ENCODE measurements around the gene GFER. TPM values are rescaled to one million over a fixed set of nuclear protein-coding genes. Genes with fewer than 3 reads are reported as not detected.
"Not testable (repeated sequence)": the region's sequence is repeated elsewhere in the genome, so short reads cannot be mapped to it uniquely, and the experiment has no call there.

Gene GFER
- total RNA-seq, 2 donors from 2014 or later = 13.2 to 35.9 TPM

DNA sequence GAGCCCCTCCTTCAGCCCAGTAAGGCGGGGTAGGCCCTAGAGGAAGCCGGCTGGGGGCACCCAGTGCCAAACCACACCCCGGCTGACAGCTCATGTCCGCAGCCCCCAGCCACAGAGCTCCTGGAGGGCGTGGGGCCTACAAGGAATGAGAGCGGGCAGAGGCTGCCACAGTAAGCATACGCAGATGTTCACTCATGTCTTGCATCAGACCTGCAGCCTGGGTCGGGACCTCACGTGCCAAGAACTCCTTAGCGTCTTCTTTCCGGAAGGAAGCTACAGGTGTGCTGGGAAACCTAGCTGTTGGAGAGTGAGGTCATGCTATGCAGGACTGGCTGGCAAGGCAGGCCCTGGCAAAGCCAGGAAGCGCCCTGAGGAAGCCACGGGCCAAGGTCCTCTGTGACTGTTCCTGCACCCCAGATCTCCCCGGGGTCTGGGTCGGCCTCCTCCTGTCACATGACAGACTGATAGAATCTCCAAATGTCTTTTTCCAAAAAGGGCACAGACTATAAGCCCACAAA is 24.1 kb downstream of the GFER start:
- Histone ChIP-seq H3K9me3 (no peaks in the 10 kb centered on the region), H3K4me3 (no peak overlapping the region), H3K27me3 (no peaks in the 10 kb centered on the region), H3K36me3 (replicated peaks in 1 of 2; ENCODE audit: insufficient read depth in 1 of 2, low read depth in 2 of 2) (no peaks in the 10 kb centered on the region), H3K4me1 (peaks cover 66% of the 10 kb centered on the region), H3K27ac (peak overlapping the region; percentile 66 to 96 (median 90))
- intact Hi-C loops (cut with DNase I) = no loop called here
- peak; percentile 66 to 86 (median 79) for DNase-seq
- ATAC-seq = peak; percentile 38
- WGBS, 2 donors = 14 to 23% methylated on average over 6 to 15 of the region's 15 CpGs
- TF ChIP-seq POLR2A (IDR thresholded peaks at IDR 0.05) = peak; percentile 39 to 64 (median 44)
- TF ChIP-seq, protein P1, sequence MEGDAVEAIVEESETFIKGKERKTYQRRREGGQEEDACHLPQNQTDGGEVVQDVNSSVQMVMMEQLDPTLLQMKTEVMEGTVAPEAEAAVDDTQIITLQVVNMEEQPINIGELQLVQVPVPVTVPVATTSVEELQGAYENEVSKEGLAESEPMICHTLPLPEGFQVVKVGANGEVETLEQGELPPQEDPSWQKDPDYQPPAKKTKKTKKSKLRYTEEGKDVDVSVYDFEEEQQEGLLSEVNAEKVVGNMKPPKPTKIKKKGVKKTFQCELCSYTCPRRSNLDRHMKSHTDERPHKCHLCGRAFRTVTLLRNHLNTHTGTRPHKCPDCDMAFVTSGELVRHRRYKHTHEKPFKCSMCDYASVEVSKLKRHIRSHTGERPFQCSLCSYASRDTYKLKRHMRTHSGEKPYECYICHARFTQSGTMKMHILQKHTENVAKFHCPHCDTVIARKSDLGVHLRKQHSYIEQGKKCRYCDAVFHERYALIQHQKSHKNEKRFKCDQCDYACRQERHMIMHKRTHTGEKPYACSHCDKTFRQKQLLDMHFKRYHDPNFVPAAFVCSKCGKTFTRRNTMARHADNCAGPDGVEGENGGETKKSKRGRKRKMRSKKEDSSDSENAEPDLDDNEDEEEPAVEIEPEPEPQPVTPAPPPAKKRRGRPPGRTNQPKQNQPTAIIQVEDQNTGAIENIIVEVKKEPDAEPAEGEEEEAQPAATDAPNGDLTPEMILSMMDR (IDR thresholded peaks at IDR 0.05) = no peak

DNA sequence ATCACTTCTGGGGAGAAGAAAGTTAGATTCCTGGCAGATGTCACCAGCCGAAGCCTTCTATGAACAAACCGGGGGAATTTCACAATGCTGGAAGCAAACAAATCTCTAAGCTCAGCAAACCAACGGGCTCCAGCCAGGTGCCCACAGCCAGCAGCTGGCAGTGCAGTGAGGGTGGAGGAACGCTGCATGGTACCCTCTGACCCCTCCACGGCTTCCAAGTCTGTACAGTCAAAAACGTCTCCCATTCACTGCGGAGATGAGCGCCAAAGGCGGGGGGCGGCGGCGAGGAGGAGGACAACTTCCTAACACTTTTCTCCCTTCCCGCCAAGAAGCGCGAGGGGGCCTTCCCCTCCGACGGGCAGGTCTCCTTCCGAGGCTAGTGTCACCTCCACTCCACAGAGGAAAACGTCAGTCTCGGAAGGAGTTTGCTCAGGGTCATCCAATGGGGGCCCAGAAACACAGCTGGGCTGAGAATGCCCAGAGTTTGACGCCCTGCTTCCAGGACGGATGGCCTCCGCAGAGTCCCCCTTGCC is 24.7 kb downstream of the GFER start:
- no peaks in the 10 kb centered on the region for H3K27me3 ChIP-seq
- no peaks in the 10 kb centered on the region for H3K9me3 ChIP-seq
- peak overlapping the region; percentile 76 to 95 for H3K4me3 ChIP-seq
- DNase-seq (peak in 3 of 4 donors; percentile 52 to 66 (median 61)), ATAC-seq (peak; percentile 23)
- TF ChIP-seq, protein P1 (IDR thresholded peaks at IDR 0.05) = no peak
- TF ChIP-seq POLR2A (IDR thresholded peaks at IDR 0.05) = peak; percentile 14 to 63 (median 51)
- H3K4me1 ChIP-seq = peaks cover 60% of the 10 kb centered on the region
- WGBS, 2 donors = 3% methylated on average over 12 to 23 of the region's 23 CpGs
- intact Hi-C loops (cut with DNase I) = no loop called here
- no peaks in the 10 kb centered on the region for H3K36me3 ChIP-seq (replicated peaks in 1 of 2; ENCODE audit: insufficient read depth in 1 of 2, low read depth in 2 of 2)
- peak overlapping the region; percentile 89 to 96 (median 92) for H3K27ac ChIP-seq

DNA sequence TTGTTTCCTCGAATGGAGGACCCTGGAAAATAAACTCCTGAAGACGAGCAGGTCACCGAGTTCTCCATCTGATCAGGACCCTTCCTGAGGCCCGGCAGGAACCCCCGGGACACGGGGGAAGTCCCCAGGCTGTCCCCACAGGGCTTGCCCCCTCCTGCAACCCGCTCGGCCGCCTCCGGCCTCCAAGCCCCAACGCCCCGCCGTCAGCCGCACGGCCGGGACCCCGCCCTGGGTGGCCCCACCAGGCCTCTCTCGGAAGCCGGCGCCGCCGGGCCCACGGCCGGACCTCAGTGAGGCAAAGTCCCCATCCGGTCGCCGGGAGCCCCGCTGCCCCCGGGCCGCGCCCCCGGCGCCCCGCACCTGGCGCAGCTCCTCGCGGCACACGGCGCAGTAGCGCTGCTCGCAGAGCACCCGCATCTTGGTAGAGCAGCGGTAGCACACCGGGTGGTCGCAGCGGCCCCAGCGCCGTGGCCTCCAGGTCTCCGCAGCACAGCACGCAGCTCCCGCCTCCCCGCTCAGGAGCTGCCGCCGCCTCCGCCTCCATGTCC is 25.2 kb downstream of the GFER start:
- ATAC-seq = peak; percentile 15
- intact Hi-C loops (cut with DNase I) = no loop called here

DNA sequence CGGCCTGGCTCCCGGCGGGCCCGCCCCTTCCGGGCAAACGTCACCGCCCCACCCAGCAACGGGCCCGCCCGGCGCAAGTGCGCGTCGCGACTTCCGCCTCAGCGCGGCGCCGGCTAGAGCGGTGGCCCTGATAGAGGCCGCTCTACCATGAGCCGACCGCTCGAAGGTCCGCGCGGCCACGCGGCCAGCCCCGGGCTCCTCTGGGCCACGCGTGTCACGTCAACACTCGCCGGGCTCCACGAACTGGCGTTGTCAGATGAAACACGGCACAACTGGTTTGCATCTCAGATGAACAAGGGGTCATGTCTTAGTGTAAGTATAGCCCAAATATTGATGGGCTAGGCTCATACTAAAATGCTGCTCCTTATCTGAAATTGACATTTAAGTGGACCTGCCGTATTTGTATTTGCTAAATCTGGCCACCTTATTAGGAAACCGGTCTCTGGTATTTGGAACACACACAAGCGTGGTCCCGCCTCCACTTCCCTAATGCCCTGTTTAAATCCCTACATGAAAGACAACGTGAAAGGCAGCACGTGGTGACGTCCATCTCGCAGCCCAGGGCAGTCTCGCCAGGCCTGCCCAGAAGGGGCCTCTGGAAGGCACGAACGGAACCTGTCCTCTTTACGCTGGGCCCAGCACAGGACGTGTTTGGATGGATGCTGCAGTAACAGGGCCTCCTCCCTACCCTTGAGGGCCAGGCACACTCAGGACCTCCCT is 26.0 kb downstream of the GFER start, which contains the start of gene ZNF598:
ZNF598 (minus strand) TSS at position 31 of the 720 bp plus-strand sequence.
- H3K27ac ChIP-seq = peak within 1 kb of the TSS; percentile 89 to 96 (median 92)
- peak; percentile 82 to 86 (median 84) for DNase-seq
- WGBS, 2 donors = 2 to 4% methylated on average over 13 to 45 of the region's 52 CpGs
- no peaks in the 10 kb centered on the region for H3K36me3 ChIP-seq (replicated peaks in 1 of 2; ENCODE audit: insufficient read depth in 1 of 2, low read depth in 2 of 2)
- intact Hi-C loops (cut with DNase I) = no loop called here
- peak; percentile 89 for ATAC-seq
- peak; percentile 84 to 92 (median 91) for TF ChIP-seq POLR2A (IDR thresholded peaks at IDR 0.05)
- TF ChIP-seq, protein P1 (IDR thresholded peaks at IDR 0.05) = peak in 1 of 7 experiments; percentile 11
- no peaks in the 10 kb centered on the region for H3K27me3 ChIP-seq
- H3K9me3 ChIP-seq = no peaks in the 10 kb centered on the region
- peaks cover 47% of the 10 kb centered on the region for H3K4me1 ChIP-seq
- peak within 1 kb of the TSS; percentile 76 to 95 for H3K4me3 ChIP-seq

More for the DNA sequence above, 25.2 kb downstream of the GFER start:
- Histone ChIP-seq H3K9me3 (no peaks in the 10 kb centered on the region), H3K27ac (peak overlapping the region; percentile 89 to 96 (median 92)), H3K4me1 (peaks cover 54% of the 10 kb centered on the region), H3K4me3 (peak overlapping the region; percentile 76 to 95), H3K27me3 (no peaks in the 10 kb centered on the region), H3K36me3 (replicated peaks in 1 of 2; ENCODE audit: insufficient read depth in 1 of 2, low read depth in 2 of 2) (no peaks in the 10 kb centered on the region)
- TF ChIP-seq, protein P1 (IDR thresholded peaks at IDR 0.05) = no peak
- TF ChIP-seq POLR2A (IDR thresholded peaks at IDR 0.05) = no peak
- peak in 1 of 4 donors; percentile 22 for DNase-seq
- WGBS, 2 donors = 0% methylated on average over 5 to 48 of the region's 55 CpGs

DNA sequence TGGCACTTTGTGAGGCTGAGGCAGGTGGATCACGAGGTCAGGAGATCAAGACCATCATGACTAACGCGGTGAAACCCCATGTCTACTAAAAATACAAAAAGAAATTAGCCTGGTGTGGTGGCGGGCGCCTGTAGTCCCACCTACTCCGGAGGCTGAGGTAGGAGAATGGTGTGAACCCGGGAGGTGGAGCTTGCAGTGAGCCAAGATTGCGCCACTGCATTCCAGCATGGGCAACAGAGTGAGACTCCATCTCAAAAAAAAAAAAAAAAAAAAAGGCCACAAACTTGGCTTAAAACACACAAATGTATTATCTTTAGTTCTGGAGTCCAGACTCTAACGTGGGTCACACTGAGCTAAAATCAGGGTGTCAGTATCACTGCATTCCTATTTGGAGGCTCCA is 27.7 kb downstream of the GFER start:
- H3K27me3 ChIP-seq; intact Hi-C loops (cut with DNase I); H3K9me3 ChIP-seq; ATAC-seq; DNase-seq; H3K27ac ChIP-seq; H3K4me3 ChIP-seq; H3K36me3 ChIP-seq (replicated peaks in 1 of 2; ENCODE audit: insufficient read depth in 1 of 2, low read depth in 2 of 2): not testable (repeated sequence)
- H3K4me1 ChIP-seq = peaks cover 29% of the 10 kb centered on the region
- 82 to 90% methylated on average over 9 of the region's 9 CpGs for WGBS, 2 donors

Data from body of pancreas (tissue), 4 donors.